ENCODE results near the gene UBAP1.

Gene UBAP1
- long read RNA-seq, transcript UBAP1-204 (6 exons, 2,029 nt) = minor isoform, 15 of 193 reads
- long read RNA-seq, transcript UBAP1-205 (6 exons, 1,753 nt) = minor isoform, 7 of 193 reads
- long read RNA-seq, transcript UBAP1-201 (7 exons, 2,735 nt) = major isoform, 150 of 193 reads
- long read RNA-seq, partial matches to known transcripts = 4 of 193 reads
- long read RNA-seq, other reads (novel, unspliced or antisense) = 17 of 193 reads

DNA sequence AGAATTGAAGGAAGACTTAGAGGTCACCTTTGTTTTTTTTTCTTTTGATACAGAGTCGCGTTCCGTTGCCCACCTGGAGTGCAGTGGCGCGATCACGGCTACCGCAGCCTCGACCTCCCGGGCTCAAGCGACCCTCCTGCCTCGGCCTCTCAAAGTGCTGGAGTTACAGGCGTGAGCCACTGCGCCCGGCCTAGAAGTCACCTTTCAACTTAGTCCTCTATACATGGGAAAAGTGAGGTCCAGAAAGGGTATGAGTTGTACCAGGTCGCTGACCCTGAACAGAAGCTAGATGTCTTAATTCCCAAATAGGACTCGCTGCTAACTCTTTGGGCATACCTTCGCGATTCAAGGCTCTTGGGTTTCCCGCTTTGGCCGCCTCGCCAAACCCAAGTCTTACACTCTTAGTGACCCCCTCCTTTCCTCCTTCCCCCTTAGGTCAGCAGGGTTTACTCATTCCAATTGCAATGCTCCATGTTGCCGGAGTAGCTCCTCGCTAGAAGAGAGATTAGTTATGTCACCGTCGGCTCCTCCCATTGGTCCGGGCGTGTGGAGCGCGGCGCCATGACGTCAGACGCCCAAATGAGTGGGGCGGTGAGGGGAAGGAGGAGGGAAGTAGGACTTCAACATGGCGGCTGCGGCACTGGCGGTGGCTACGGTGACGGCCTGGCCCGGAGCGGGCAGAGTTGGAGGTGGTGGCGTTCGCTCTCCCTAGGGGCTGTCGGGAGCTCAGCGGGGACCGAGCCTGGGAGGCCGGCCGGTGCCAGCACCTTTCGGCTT lies at the start of gene UBAP1:
TSS of gene UBAP1 (plus strand) at position 608 of the 777 bp plus-strand sequence. CDS start 41,872 bp downstream, outside the sequence.
- Histone ChIP-seq H3K4me3 (replicated peaks; ENCODE audit: insufficient read depth, low read length) (peak within 1 kb of the TSS; percentile 98), H3K27ac (replicated peaks) (peak within 1 kb of the TSS; percentile 87), H3K27me3 (ENCODE audit: insufficient read depth, poor library complexity, severe bottlenecking) (no peaks in the 10 kb centered on the region)
- TF ChIP-seq GABPA (IDR thresholded peaks at IDR 0.05; ENCODE audit: low read depth) (no peak), SPI1 (IDR thresholded peaks at IDR 0.05; ENCODE audit: borderline replicate concordance, low read depth) (peak; percentile 83; the same call in 1 of the 2 replicates), POLR2AphosphoS5 (IDR thresholded peaks at IDR 0.05; ENCODE audit: low read depth) (peak; percentile 85)
- TF ChIP-seq, protein P1, sequence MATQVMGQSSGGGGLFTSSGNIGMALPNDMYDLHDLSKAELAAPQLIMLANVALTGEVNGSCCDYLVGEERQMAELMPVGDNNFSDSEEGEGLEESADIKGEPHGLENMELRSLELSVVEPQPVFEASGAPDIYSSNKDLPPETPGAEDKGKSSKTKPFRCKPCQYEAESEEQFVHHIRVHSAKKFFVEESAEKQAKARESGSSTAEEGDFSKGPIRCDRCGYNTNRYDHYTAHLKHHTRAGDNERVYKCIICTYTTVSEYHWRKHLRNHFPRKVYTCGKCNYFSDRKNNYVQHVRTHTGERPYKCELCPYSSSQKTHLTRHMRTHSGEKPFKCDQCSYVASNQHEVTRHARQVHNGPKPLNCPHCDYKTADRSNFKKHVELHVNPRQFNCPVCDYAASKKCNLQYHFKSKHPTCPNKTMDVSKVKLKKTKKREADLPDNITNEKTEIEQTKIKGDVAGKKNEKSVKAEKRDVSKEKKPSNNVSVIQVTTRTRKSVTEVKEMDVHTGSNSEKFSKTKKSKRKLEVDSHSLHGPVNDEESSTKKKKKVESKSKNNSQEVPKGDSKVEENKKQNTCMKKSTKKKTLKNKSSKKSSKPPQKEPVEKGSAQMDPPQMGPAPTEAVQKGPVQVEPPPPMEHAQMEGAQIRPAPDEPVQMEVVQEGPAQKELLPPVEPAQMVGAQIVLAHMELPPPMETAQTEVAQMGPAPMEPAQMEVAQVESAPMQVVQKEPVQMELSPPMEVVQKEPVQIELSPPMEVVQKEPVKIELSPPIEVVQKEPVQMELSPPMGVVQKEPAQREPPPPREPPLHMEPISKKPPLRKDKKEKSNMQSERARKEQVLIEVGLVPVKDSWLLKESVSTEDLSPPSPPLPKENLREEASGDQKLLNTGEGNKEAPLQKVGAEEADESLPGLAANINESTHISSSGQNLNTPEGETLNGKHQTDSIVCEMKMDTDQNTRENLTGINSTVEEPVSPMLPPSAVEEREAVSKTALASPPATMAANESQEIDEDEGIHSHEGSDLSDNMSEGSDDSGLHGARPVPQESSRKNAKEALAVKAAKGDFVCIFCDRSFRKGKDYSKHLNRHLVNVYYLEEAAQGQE (IDR thresholded peaks at IDR 0.05; ENCODE audit: insufficient replicate concordance, low read depth) = peak; percentile 63
- TF ChIP-seq, protein P2, sequence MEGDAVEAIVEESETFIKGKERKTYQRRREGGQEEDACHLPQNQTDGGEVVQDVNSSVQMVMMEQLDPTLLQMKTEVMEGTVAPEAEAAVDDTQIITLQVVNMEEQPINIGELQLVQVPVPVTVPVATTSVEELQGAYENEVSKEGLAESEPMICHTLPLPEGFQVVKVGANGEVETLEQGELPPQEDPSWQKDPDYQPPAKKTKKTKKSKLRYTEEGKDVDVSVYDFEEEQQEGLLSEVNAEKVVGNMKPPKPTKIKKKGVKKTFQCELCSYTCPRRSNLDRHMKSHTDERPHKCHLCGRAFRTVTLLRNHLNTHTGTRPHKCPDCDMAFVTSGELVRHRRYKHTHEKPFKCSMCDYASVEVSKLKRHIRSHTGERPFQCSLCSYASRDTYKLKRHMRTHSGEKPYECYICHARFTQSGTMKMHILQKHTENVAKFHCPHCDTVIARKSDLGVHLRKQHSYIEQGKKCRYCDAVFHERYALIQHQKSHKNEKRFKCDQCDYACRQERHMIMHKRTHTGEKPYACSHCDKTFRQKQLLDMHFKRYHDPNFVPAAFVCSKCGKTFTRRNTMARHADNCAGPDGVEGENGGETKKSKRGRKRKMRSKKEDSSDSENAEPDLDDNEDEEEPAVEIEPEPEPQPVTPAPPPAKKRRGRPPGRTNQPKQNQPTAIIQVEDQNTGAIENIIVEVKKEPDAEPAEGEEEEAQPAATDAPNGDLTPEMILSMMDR (IDR thresholded peaks at IDR 0.05; ENCODE audit: insufficient read depth, low read length) = no peak
- peak; percentile 96 to 99 for DNase-seq (ENCODE audit: low read depth in 1 of 2, low spot score in 1 of 2)

DNA sequence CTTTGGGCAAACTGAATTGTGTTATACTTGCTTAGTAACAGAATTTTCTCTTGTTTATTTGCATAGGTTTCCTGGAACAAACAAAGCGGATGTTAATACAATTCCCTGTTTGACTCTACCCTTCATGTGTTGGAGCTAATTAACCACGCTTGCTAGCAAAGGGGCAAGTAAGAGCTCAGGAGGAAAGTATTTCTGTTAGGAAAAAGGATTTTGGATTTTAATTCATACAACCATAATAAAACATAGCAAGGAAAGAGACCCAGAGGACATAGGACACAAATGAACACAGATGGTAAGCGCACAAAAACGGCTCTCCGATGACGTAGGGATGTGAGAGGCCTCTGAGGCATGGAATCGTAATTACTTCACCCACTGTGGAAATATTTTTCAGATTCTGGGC lies 47.3 kb upstream of the UBAP1 start:
- Histone ChIP-seq H3K4me3 (replicated peaks; ENCODE audit: insufficient read depth, low read length) (no peak overlapping the region), H3K27ac (replicated peaks) (no peak overlapping the region), H3K27me3 (ENCODE audit: insufficient read depth, poor library complexity, severe bottlenecking) (no peaks in the 10 kb centered on the region)
- no peak for DNase-seq (ENCODE audit: low read depth in 1 of 2, low spot score in 1 of 2)
- TF ChIP-seq SPI1 (IDR thresholded peaks at IDR 0.05; ENCODE audit: borderline replicate concordance, low read depth) (no peak), POLR2AphosphoS5 (IDR thresholded peaks at IDR 0.05; ENCODE audit: low read depth) (no peak)
- TF ChIP-seq, protein P1 (IDR thresholded peaks at IDR 0.05; ENCODE audit: insufficient replicate concordance, low read depth) = no peak

DNA sequence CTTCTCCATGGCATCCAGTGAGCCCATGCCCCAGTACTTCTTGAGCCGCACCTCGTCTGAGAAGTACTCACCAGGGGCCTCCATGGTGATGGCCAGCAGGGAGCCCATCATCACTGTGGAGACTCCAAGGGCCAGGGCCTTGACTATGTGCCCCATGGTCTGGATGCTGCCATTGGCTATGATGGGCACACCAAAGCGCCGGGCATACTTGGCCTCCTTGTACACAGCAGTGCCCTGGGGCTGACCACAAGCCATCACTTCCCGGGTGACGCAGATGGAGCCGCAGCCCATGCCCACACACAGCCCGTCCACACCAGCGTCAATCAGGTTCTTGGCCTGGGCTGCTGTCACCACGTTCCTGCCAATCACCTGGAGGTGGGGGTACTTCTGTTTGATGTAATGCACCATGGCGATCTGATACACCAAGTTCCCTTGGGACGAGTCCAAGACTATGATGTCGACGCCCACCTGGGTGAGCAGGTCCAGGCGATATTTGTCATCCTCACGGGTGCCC lies 45.4 kb upstream of the UBAP1 start:
- no peak for TF ChIP-seq POLR2AphosphoS5 (IDR thresholded peaks at IDR 0.05; ENCODE audit: low read depth)
- TF ChIP-seq, protein P2 (IDR thresholded peaks at IDR 0.05; ENCODE audit: insufficient read depth, low read length) = no peak
- no peak for TF ChIP-seq SPI1 (IDR thresholded peaks at IDR 0.05; ENCODE audit: borderline replicate concordance, low read depth)
- TF ChIP-seq, protein P1 (IDR thresholded peaks at IDR 0.05; ENCODE audit: insufficient replicate concordance, low read depth) = no peak
- no peak for TF ChIP-seq GABPA (IDR thresholded peaks at IDR 0.05; ENCODE audit: low read depth)
- DNase-seq (ENCODE audit: low read depth in 1 of 2, low spot score in 1 of 2) = no peak
- H3K27ac ChIP-seq (replicated peaks) = no peak overlapping the region

More for the DNA sequence above, 45.4 kb upstream of the UBAP1 start:
- H3K27me3 ChIP-seq (ENCODE audit: insufficient read depth, poor library complexity, severe bottlenecking) = no peaks in the 10 kb centered on the region
- no peak overlapping the region for H3K4me3 ChIP-seq (replicated peaks; ENCODE audit: insufficient read depth, low read length)
